GM06990 (cell line): Measurements from ENCODE around the gene GGNBP2.

Experiments used
- DNase-seq: peaks from one replicate; pipeline ENCODE4 v3.0.0-alpha.2; 2011; ENCODE audit not compliant: insufficient read length; ENCODE audit errors: extremely low read depth
- H3K27me3 ChIP-seq: replicated peaks from 2 replicates; pipeline ENCODE4 v1.6.0; 2011; ENCODE audit warnings: low read length; ENCODE audit not compliant: control insufficient read depth, insufficient read depth
- H3K36me3 ChIP-seq: 2 replicates; pipeline ENCODE4 v1.5.1; 2011; ENCODE audit warnings: low read length; ENCODE audit not compliant: control insufficient read depth, insufficient read depth
- H3K4me3 ChIP-seq: replicated peaks from 2 replicates; pipeline ENCODE4 v1.5.1; 2011; ENCODE audit warnings: low read depth, mild to moderate bottlenecking, control low read depth, low read length
- TF ChIP-seq, protein P1 (sequence below): IDR thresholded peaks from 2 replicates; pipeline ENCODE4 v1.5.1; 2011; ENCODE audit warnings: low read length, control low read depth, mild to moderate bottlenecking, inconsistent platforms; ENCODE audit not compliant: insufficient read depth, poor library complexity, severe bottlenecking

The GGNBP2 gene

DNA sequence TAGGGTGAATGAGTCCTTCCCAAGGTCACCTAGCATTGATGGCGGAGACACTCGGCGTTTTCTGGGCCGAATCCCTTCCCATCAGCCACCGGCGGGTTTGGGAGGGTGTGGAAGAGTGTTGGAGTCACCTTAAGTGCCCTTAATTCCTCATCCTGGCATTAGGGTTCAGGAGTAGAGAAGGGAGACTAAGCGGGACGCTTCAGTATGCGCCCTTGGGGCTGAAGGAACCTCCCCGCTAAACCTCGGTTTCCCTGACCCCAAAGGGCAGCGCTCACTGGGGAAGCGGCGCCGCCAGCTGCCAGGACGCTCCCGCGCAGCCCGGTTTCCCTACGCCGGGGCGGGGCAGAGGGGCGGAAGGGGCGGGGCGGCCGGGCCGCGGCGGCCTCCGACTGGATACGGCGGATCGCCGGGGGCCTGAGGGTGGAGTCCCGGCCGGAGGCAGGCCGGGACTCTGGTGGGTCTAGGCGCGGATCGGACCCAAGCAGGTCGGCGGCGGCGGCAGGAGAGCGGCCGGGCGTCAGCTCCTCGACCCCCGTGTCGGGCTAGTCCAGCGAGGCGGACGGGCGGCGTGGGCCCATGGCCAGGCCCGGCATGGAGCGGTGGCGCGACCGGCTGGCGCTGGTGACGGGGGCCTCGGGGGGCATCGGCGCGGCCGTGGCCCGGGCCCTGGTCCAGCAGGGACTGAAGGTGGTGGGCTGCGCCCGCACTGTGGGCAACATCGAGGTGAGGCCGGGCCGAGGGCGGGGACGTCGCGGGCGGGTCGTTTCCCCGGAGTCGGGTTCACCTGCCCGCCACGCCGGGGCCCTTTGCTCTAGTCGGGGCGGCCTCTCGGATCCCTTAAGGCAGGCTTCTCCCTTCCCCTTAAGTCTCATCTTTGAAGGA is 47.0 kb downstream of the GGNBP2 start, which contains the start of gene DHRS11:
TSS of gene DHRS11 (plus strand) at position 446 of the 882 bp plus-strand sequence. CDS start at position 577, 131 bp downstream.
- H3K27me3 ChIP-seq = no peaks in the 10 kb centered on the region
- DNase-seq = peak; percentile 85
- peaks cover 8% of the 10 kb centered on the region for H3K36me3 ChIP-seq
- peak within 1 kb of the TSS; percentile 79 for H3K4me3 ChIP-seq
- TF ChIP-seq, protein P1, sequence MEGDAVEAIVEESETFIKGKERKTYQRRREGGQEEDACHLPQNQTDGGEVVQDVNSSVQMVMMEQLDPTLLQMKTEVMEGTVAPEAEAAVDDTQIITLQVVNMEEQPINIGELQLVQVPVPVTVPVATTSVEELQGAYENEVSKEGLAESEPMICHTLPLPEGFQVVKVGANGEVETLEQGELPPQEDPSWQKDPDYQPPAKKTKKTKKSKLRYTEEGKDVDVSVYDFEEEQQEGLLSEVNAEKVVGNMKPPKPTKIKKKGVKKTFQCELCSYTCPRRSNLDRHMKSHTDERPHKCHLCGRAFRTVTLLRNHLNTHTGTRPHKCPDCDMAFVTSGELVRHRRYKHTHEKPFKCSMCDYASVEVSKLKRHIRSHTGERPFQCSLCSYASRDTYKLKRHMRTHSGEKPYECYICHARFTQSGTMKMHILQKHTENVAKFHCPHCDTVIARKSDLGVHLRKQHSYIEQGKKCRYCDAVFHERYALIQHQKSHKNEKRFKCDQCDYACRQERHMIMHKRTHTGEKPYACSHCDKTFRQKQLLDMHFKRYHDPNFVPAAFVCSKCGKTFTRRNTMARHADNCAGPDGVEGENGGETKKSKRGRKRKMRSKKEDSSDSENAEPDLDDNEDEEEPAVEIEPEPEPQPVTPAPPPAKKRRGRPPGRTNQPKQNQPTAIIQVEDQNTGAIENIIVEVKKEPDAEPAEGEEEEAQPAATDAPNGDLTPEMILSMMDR = peak; percentile 25

DNA sequence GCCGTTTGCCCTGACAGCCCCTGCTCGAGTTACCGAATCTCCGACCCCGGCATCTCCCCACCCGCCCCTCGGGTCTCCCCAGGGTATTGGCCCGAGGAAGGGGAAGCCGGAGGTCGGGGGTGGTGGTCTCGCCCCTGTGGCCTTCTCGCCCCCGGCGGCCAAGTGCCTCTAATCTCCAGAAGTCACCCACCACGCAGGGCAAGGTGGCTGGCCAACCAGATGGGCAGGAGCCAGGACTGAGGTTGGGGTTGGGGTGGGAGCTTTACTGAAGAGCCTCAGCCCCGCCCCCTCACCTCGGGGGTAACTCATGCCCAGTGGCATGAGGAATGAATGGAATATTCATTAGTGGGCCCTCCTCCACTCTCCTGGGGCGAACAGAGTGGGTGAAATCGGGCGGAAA is 47.6 kb downstream of the GGNBP2 start:
- Histone ChIP-seq H3K4me3 (peak overlapping the region; percentile 79), H3K27me3 (no peaks in the 10 kb centered on the region)
- DNase-seq = no peak

DNA sequence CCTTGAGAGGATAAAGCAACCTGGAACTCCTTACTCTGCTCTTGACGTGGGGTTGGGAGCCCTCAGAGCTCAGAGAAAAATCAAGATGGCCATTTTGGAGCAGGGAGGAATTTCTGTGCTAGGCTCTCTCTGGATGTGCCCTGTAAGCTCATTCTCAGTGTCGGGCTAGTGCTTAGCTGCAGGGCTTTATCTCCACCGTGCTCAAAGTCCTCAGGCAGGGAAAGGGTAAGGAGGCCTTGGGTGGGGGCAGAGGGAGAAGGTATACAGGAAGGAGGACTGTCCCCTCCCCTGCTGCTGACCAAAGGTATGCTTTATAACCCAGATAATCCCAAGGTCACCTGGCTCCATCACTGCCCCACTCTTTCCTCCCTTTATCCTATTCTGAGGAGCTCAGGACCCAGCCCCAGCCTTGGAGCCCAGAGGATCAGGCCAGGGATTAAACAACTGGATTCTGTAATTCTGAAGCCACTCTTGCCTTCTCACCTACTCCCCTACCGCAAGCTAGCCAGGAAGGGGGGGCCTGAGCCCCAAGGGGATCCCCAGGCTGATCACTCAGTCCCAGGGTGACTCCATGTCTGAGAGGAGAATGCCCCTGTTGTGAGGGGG is 48.1 kb downstream of the GGNBP2 start:
- peak overlapping the region; percentile 79 for H3K4me3 ChIP-seq
- TF ChIP-seq, protein P1 = no peak
- peaks cover 7% of the 10 kb centered on the region for H3K36me3 ChIP-seq
- DNase-seq = no peak
- H3K27me3 ChIP-seq = no peaks in the 10 kb centered on the region

More for the DNA sequence above, 47.6 kb downstream of the GGNBP2 start:
- TF ChIP-seq, protein P1 = no peak
- H3K36me3 ChIP-seq = peaks cover 8% of the 10 kb centered on the region

DNA sequence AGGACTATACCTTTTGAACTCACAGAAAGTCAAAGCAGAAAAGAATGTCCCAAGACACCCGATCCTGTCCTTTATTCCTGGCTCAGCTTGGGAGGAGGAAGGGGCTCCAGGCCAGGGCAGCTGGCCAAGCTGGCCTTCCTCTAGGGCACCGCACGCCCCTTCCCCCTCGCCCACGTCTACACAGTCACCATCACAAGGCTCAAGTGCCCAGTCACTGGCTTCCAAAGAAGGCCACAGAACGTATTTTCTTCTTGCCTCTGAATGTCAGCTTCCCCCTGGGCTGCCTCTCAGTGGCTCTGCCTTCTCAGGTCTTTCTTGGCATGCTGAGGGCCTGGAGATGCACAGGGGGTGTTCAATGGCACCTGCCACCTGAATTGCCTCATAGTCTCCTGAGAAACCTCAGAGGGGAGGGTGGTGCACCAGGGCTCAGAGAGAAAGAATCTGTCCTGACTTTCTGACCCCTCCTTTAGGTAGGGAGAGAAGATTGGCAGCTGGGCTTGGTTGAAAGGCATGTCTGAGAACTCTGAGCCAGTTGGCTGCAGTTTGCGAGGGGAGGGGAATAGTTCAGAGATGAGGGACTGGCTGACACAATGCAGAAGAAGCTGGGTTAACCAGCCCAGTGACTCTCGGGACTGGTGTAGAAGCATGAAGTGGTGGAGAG is 49.1 kb downstream of the GGNBP2 start:
- no peak for DNase-seq
- no peaks in the 10 kb centered on the region for H3K27me3 ChIP-seq
- H3K4me3 ChIP-seq = no peak overlapping the region
- peaks cover 4% of the 10 kb centered on the region for H3K36me3 ChIP-seq
- TF ChIP-seq, protein P1 = no peak

GRCh38 chr17:36594626-36595401 is 50.1 kb downstream of the GGNBP2 start:
- no peaks in the 10 kb centered on the region for H3K27me3 ChIP-seq
- DNase-seq = no peak
- TF ChIP-seq, protein P1 = no peak
- H3K36me3 ChIP-seq = peaks cover 4% of the 10 kb centered on the region
- no peak overlapping the region for H3K4me3 ChIP-seq
